NCI-H187 treated with DMSO at 0.1 percent for 48 hours (cell line): ENCODE measurements around the gene RPS6KA2.

ENCODE experiments used
- DNase-seq: peaks from one replicate; lab custom pipeline; 2025; lab: John Stamatoyannopoulos, UW

Gene RPS6KA2

DNA sequence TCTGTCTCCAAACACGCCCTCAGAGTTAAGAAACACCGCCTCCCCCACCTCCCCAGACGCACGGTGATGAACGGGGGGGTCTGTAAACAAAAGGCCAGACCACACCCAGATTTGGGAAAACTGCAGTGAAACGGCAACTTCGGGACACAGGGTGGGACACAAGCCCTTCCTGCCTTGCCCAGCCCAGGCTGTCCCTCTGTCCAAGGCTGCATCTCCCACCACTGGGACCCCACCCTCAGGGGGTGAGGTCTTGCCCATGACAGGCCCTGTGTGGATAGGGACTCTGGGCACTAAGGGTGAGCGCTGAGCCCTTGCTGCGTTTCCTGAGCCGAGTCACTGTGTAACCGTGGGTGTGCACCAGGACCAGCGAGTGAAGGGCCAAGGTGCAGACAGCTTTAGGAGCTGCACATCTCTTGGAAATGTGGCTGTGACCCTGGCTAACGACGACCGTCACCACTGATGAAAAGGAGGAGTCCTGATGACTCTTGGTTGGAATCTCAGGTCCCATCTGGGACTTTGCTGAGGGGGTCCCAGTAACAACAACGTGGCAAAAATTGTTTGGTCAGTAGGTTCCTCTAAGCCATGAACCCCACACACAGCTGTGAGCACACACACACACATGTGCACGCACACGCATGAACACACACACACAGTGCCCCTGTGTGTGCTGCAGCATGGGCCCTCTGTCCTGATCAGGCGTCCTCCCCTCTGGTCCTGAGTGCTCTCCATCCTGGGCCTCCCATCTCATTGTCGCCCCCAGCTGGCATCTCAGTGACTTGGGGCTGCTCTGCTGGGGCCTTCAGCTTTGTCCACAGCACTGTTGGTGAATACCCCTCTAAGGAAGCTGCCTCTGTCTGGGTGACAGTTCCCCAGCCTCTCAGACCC is 141.2 kb downstream of the RPS6KA2 start:
- no peak for DNase-seq

DNA sequence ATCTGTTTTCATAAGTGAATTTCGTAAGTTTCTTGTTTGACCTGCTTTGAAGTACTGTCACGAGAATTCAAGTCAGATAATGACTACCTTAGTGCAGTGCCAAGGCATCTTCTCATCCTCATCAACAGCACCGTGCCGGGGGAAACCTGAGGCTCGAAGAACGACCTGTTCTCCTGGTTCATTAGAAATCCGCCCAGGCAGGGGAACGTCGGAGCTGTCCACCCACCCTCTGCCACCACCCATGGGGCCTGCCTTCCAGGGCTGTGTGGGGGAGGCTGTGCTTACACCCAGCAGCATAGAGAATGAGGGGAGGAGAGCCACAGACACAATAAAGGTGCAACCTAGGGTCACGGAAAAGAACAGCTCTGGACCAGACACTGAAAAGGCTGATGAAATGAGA is 142.2 kb downstream of the RPS6KA2 start:
- DNase-seq = no peak

GRCh38 chr6:166483573-166484250 is 143.3 kb downstream of the RPS6KA2 start:
- DNase-seq = no peak

DNA sequence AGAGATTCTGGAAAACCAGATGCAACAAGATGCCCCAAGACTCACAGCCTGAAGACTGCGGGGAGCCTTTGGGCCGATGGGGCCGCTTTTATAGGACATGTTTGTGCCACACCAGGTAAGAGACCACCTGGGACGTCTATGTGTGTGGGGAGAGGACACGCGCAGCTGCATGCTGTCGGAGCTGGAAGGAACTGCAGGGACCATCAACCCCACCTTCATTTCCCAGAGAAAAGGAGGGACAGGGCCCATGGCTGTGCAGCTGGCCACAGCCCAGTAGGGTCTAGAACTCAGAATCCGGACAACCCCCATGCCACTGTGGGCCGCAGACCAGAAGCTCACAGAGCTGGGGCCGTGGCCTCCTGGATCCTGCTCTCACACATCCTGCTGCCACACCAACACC is 144.0 kb downstream of the RPS6KA2 start:
- DNase-seq = no peak

DNA sequence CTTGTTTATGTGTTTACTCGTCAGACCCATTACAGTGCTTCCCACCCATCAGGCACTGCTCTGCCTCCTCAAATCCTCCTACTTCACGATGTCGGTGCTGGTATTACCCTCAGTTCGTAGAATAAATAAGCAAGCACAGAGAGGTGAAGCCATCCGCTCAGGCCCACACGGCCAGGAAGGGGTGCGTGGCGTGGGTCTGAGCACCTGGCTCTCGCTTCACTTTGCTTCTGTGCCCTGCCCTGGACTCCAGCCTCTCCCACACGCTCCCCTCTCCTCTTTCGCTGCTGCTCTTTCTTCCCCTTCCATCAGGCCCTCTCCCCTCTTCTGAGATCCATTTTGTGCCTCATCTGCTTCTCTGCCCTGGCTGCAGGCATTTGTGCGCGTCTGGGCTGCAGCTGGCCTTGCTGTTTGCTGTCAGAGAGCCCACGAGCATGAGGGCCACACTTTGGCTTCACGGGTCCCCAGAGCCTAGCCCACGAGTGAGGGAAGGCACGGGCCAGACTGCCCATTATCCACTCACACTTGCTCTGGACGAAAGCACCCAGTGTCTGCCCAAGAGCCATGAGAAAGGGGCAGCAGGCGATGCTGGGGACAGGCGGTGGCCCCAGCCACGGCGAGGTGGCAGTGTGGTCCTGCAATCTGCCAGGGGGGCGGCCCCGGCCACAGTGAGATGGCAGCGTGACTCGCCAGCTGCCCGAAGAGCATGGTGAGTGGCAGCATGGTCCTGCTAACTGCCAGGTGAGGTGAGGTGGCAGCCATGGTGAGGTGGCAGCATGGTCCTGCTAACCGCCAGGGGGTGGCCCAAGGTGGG is 148.1 kb downstream of the RPS6KA2 start:
- DNase-seq = no peak

DNA sequence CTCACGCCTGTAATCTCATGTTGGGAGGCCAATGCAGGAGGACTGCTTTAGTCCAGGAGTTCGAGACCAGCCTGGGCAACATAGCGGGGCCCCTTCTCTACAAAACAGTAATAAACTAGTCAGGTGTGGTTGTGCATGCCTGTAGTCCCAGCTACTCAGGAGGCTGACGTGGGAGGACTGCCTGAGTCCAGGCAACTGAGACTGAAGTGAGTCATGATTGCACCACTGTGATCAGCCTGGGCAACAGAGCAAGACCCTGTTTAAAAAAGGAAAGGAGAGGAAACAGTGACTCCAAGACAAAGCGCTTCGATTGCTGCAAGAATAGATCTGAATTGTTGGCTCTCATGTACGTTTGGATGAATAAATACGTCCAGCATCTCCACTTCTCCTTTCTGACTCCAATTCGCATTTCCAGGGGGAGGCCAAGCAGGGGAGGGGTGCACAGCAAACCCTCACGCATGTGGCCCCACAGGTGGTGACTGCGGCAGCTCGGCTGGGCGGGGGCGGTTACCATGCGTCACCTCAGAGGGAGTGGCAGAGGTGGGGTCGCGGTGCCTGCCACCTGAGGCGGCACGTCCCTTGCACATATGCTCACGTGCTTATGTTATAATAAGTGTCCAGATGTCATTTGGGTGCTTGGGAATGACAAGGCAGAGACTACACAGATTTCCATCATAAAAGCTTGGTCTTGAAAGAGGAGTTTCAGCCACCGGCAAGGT is 149.2 kb downstream of the RPS6KA2 start:
- no peak for DNase-seq

GRCh38 chr6:166476634-166477215 is 150.3 kb downstream of the RPS6KA2 start:
- DNase-seq = no peak

GRCh38 chr6:166476061-166476591 is 150.9 kb downstream of the RPS6KA2 start:
- DNase-seq = no peak

- DNase-seq = no peak
These were observed 152.1 kb downstream of the RPS6KA2 start for GRCh38 chr6:166474721-166475565.

- no peak for DNase-seq
These were observed 153.0 kb downstream of the RPS6KA2 start for GRCh38 chr6:166473886-166474571.

DNA sequence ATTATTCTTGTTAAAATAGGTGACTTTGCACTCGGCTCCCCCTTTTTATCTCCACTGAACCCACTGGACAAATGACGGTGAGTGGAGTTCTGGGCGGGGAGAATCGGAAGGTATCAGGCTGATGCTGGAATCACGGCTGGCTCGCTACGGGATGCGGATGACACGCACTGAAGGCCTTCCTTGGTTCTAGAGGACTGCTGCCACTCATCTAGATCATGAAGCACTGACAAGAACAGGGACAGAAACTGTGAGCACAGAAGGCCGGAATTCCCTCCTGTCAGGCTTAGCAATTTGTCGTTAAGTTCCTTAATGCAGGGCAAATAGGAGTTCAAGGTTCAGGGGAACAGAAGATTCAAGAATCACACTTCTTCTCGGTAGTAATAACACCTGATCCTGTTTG is 154.4 kb downstream of the RPS6KA2 start:
- DNase-seq = no peak

DNA sequence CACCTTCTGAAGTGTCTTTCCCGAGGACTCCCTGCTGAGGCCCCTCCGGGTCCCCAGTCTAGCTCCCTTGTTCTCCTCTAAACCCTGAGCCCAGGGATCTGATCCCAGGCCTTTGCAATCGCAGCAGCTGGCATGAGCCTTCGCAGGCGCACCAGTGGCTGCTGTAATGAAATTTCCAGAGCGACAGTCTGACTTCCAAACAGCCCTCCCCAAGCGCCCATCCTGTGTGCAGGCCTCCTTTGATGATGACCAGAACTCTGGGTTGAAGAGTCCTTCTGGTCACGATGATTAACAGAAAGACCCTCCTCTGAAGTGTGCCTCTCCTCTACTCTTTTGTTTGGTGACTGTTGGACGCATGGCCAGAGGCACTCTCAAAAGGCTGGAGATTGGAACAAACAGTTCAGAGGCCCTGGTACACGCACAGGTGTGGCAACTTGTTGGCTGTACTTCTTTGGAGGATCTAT is 155.2 kb downstream of the RPS6KA2 start:
- no peak for DNase-seq

DNA sequence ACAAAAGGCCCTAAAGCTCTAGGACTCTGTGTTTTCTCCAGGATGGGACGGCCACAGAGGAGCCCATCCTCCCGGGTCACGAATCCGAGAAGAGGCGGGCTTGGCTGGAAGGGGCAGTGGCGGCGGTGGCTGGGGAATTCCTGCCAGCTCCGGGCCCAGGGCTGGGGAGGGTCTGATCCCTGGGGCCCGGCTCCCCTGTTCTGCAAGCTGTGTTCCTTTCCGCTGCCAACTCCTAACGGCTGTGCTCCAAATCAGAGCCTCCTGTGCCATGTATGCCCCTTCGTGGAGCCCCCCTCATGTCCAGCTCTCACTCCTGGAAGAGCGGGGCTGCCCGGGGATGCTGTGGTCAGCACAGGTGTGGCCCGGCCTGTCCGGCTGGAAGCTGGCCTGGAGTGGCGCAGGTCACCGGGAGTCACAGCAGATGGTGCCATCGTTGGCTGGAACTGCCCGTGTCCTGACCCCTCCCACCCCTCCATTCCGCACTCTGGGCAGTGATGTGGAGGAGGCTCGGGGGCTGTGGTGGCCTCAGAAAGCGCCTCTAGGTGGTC is 156.1 kb downstream of the RPS6KA2 start:
- DNase-seq = no peak

- DNase-seq = no peak
These were observed 156.8 kb downstream of the RPS6KA2 start for GRCh38 chr6:166470029-166470862.

DNA sequence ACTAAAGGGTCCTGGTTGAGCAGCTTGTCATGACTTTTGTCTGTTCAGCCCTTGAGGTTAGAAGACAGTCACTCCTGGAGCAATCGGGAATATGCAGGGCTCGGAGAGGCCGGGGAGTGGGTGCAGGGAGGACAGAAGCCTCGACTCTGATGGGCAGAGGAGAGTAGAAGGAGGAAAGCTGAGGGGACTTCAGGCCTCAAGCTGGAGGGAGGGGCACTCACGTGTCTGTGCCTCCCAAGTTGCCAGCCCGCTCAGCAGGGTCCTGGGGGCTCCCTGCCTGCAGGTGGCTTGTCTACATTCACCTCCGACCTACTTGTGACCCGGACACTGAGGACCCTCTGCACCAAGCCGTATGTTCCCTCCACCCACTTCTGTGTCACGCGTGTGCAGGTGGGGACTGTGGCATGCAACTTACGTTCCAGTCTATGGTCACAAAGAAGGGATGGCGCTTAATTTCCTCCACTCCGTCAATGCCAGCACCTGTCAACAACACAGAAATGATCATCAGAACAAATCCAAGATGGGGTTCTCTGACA is 157.6 kb downstream of the RPS6KA2 start:
- DNase-seq = no peak

DNA sequence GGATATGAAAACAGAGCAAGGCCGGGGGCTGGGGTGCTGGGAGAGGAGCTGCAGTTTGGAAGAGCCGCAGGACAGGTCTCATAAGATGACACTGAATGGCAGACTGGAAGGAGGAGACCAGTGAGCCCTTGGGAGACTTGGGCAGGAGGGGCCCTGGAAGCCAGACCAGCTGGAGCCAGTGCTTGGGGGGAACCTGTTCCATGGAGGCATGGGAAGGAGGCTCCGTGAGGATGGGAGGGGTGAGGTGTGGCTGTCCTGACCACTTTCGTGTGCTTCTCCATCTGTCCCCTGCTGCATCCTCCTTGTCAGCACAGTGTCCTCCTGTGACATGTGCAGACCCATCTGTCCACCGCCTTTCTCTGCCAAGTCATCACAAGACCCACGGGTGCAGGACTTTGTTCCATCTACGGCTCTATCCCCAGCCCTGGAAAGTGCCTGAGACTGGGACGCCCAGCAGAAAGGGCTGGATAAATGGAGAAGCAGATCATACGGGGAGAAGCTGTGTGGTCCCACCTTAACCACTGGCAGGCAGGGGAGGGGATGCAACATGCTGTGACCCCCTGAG is 159.5 kb downstream of the RPS6KA2 start:
- DNase-seq = no peak

- DNase-seq = no peak
These were observed 160.6 kb downstream of the RPS6KA2 start for GRCh38 chr6:166466178-166467122.
